ENCODE results near the gene AKT1S1.
"Not testable (repeated sequence)": the region's sequence is repeated elsewhere in the genome, so short reads cannot be mapped to it uniquely, and the experiment has no call there.

The AKT1S1 gene

DNA sequence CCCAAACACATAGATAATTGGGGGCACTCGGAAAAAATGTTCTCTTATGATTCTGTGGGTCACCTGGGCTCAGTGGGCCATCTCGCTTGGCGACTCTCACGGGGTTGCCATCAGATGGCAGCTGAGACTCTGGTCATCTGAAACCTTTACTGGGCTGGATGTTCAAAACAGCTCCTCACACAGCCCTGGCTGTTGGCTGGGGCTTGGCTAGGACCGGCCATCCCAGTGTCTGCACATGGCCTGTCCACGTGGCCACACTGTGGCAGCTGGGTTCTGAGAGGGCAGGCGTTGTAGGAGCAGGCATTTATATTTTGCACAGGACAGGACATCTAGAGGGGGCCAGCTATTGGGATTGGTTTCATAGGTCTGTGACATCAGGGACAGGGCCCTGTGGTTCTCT, 43.6 kb downstream of the AKT1S1 start:
- no peak for DNase-seq

- no peak for DNase-seq
These were observed 44.6 kb downstream of the AKT1S1 start for GRCh38 chr19:49832556-49832955.

DNA sequence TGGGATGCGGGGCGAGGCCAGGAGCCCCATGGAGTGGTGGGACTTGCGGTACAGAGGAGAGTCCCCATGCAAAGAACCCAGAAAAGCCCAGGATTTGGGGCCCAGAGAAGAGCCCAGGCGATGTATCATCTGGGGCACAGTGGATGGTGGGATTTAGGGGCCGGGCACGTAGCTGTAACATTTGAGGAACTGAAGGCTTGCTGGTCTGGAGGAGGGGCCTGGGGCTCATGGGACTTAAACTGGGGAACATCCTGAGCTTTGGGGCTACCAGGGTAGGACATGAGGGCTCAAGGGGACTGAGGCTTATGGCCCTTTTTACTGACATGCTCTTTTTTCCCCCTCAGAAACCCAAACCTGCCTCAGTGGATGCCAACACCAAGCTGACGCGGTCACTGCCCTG, 45.6 kb downstream of the AKT1S1 start:
- no peak for DNase-seq

DNA sequence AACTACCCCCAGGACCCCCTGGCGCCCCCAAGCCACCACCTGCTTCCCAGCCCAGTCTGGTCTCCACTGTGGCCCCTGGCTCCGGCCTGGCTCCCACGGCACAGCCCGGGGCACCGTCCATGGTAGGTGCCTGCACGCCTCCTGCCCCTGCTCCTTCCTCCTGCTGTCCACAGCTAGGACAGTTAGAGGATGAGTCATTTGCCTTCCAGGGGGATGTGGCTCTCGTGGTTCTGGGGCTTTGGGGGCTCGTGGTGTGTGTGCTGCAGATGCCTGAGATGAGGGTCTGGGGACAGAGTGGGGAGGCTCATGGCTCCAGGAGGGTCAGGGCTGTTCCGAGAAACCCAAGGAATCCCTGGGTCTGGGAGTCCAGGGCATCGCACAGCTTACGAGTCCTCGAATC, 46.4 kb downstream of the AKT1S1 start:
- DNase-seq: no peak

DNA sequence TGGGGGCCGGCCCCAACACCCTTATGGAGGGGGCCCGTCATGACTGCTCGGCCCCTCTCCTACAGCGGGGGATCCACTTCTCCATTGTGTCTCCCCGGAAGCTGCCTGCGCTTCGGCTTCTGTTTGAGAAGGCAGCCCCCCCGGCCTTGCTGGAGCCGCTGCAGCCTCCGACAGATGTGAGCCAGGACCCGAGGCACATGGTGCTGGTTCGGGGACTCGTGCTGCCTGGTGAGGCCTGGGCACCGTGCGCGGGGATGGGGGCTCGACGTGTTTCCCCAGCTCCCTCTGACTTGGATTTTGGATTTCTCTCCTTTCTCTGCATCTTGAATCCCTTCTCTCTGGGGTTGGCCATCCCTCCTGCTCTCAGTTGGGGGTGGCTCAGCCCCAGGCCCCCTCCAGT, 47.4 kb downstream of the AKT1S1 start:
- no peak for DNase-seq

- no peak for DNase-seq
These were observed 48.0 kb downstream of the AKT1S1 start for GRCh38 chr19:49829200-49829599.

- DNase-seq: no peak
These were observed 50.1 kb downstream of the AKT1S1 start for GRCh38 chr19:49827034-49827433.

- no peak for DNase-seq
These were observed 52.5 kb downstream of the AKT1S1 start for GRCh38 chr19:49824662-49825061.

DNA sequence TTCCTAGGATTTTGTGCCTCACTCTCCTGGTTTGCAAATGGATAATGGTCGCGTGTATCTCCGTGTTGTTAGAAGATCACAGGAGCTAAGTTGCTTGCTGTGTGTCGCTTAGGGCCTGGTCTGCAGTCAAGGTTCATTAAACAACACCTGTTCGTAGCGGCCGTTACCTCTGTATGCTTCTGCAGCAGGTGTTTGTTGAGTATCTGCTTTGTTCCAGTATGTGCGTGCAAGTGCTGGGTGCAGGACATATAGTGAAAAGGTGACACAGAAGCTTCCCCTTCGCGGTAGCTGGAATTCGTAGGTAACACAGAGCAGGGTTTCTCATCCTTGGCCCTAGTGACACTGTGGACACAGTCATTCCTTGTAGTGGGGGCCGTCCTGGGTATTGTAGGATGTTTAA, 53.7 kb downstream of the AKT1S1 start:
- DNase-seq: no peak

DNA sequence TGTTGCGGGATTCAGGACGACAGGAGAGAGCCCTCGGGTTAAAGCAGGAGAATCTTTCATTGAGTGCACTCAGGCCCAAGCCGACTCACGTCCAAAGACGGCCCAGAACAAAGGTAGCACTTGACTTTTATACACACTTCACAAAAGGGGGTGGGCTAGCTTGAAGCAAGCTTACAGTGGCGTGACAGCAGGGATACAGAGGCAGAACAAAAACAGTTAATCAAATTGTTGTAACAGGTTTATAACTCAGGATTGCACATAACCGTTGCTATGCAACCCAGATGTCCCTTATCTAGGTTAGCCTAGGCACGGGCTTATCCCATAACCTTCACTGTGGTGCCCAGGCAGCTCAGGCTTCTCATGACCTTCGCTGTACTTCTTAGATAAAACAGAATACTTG, 57.0 kb downstream of the AKT1S1 start:
- no peak for DNase-seq

- DNase-seq: not testable (repeated sequence)
These were observed 57.6 kb downstream of the AKT1S1 start for GRCh38 chr19:49819452-49820115.

All from CD4-positive, alpha-beta T cell treated with Interleukin-12 subunit alpha and Interleukin-12 subunit beta, for 1 hour (primary cell).